LNCAP (cell line): ENCODE measurements around the gene ZNF581.

Experiments used
- TF ChIP-seq, protein P1 (sequence below): fragments of 450-650 bp; IDR thresholded peaks from 2 replicates; pipeline ENCODE4 v1.5.1; 2017; ENCODE audit warnings: mild to moderate bottlenecking

Gene ZNF581, protein sequence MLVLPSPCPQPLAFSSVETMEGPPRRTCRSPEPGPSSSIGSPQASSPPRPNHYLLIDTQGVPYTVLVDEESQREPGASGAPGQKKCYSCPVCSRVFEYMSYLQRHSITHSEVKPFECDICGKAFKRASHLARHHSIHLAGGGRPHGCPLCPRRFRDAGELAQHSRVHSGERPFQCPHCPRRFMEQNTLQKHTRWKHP

DNA sequence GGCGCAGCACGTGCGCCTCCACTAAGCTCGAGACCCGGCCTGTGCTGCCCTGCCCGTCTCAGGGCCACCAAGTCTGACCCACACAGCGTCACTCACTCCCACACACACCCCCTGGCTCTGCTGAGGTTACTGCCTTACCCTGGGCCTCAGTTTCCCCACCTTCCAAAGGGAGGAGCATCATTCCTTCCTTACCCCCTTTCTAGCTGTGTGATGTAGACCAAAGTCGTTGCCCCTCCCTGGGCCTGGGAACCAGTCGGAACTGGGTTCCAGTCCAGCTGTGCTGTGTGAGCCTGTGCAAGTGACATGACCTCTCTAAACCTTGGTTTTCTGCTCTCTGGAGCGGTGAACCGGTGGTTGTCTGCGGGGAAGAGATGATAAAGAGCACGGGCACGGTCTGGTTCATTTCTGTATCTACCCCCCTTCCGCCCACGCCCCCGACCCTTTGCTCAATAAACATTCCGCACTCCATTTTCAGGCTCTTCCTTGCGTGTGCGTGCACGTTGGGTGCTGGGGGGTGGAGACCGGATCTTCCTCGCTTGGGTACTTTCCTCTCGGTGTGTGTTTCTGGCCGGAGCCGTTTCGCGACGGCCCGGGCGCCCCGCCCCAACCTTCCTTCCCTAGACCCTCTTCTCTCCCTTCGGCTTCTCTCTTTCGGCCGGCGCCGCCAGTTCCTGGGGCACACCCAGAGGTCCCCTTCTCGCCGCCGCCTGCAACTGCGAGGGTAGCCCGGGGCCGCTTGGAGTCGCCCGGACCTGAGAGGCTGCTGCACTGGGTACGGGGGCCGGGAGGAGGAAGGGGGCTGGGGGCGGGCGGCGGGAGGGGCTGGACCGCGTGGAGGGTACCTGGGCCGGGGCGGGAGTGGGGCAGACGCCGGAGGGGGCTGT is at the start of gene ZNF581:
TSS of gene ZNF581 (plus strand) at position 647 of the 884 bp plus-strand sequence. CDS start 923 bp downstream, outside the sequence.
- TF ChIP-seq, protein P1, sequence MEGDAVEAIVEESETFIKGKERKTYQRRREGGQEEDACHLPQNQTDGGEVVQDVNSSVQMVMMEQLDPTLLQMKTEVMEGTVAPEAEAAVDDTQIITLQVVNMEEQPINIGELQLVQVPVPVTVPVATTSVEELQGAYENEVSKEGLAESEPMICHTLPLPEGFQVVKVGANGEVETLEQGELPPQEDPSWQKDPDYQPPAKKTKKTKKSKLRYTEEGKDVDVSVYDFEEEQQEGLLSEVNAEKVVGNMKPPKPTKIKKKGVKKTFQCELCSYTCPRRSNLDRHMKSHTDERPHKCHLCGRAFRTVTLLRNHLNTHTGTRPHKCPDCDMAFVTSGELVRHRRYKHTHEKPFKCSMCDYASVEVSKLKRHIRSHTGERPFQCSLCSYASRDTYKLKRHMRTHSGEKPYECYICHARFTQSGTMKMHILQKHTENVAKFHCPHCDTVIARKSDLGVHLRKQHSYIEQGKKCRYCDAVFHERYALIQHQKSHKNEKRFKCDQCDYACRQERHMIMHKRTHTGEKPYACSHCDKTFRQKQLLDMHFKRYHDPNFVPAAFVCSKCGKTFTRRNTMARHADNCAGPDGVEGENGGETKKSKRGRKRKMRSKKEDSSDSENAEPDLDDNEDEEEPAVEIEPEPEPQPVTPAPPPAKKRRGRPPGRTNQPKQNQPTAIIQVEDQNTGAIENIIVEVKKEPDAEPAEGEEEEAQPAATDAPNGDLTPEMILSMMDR = no peak

DNA sequence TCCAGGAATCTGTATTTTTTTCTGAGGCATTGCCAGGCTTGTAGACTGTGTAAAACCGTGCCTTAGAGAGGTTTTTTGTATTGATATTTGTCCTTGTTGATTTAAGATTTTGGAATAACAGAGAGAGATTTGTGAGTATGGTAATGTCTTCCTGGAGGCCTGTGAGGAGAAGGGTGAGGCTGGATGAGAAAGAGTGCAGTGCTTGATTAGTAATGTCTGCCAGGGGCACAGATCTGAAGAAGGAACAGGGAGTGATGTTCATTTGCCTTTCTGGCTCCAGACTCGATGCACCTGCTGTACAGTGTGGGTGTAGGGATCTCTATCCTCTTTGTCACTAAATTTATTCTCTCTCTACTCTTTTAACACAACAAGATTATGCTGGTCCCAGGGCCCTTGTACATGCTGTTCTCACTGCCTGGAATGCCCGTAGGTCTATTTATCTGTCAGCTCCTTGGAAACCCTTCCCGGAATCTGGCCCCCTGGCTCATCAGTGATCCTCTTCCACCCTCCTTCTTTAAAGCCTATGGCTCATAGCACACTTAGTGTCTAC is 48.4 kb upstream of the ZNF581 start:
- TF ChIP-seq, protein P1 = no peak

DNA sequence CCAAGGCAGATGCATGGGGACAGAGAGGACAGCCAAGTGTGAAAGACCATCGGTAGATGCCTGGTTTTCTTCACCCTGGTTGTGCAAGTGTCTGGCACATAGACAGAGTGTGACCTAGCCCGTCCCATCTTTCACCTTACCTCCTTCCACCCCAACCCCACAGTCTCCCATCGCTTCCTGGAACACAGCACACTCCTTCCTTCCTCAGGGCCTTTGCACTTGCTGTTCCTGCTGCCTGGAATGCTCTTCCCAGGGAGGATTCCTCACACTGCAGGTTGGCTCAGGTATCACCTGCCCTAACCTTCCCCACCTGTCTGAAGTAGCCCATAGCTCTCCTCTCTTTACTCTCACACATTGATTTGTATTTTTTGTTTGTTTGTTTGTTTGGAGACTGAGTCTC is 47.1 kb upstream of the ZNF581 start:
- TF ChIP-seq, protein P1 = no peak

DNA sequence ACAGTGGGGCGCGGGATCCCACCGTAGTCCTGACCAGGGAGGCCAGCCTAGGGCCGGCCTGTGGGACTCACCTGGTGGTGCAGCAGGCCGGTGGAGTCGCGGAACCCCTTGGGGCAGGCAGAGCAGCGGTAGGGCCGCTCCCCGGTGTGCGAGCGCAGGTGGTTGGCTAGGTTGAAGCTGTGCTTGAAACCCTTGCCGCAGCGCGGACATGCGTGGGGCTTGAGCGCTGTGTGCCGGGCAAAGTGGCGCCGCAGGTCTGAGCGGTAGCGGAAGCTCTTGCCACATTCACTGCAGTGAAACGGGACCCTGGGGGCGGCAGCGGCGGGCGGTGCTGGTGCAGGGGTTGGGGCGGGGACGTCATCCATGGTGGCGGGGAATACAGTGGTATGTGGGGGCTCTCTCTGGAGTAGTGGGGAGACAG is 45.9 kb upstream of the ZNF581 start:
- TF ChIP-seq, protein P1 = no peak

DNA sequence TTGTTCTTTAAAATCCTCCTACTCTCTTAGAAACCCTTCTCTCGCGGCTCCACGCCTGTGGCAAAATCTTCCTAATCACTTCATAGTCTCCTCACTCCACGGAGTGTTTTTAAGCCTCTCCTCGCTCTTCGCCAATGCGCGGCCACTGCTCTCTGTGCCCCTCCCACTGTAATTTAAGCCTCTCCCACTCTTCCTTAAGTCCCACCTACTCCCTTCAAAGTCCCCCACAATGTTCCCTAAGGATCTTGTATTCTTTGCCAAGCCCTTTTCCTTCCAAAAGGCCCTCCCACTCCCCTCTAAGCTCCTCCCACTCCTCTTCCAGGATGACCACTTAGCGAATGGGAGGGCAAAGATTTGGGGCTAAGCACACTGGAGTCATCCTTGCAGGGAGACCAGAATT is 45.4 kb upstream of the ZNF581 start:
- TF ChIP-seq, protein P1 = no peak

DNA sequence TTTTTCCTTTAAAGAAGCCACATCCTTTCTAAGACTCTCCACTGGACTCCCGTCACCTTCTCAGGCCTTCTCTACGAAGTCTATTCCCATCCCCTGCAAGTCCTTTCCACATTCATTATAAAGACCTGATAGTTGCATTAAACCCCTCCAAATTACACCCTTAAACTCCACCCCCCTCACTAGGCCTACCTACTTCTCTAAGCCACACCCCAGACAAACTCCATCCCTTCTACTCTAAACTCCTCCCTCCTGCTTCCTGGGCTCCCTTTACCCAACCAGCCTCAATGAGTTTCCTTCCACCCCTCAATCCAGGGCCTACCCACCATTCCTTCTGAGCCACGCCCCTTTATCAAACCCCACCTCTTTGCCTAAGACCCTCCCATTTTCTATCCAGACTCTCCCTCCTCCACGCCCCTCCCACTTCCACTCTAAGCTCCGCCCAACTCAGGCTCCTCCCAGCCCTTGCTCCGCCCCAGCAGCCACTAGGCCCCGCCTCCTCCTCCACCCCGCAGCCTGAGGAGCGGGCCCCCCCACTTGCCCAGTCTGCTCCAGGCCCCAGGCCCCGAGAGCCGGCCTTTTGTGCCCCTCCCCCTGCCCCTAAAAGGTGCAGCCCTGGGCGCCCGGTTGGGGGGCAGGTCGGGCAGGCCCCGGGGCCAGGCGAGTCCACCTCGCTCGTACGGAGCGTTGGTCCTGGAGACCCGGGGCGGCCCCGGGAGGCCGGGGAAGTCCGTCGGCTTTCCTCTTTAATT is 44.6 kb upstream of the ZNF581 start:
- TF ChIP-seq, protein P1 = no peak

DNA sequence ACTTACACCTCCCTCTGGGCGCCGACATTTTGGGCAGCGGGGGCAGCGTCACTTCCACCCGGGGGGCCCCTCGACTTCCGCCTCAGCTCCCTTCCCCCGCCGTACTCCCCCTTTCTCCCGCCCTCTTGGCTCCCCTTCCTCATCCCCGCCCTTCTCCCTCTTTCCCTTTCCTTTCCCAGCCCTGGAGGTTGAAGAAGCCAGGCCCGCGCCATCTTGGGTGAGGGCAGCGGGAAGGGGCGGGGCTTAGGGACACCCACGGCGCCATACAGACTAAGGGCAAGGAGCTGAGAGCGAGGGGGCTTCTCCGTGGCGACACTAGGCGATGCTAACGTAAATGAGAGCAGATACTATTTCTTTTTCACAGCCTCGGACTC is 44.0 kb upstream of the ZNF581 start, which contains the start of gene FIZ1:
TSS of gene FIZ1 (minus strand) at position 50 of the 374 bp plus-strand sequence. CDS start 1,652 bp downstream, outside the sequence.
- TF ChIP-seq, protein P1 = no peak
